ENCODE results near the gene E2F2.

GRCh38 chr1:23543707-23544443, 12.8 kb upstream of the E2F2 start:
- TF ChIP-seq REST (IDR thresholded peaks at IDR 0.05; ENCODE audit: low read depth) (no peak), POLR2AphosphoS5 (IDR thresholded peaks at IDR 0.05; ENCODE audit: low read depth, low read length) (no peak), CTCF (IDR thresholded peaks at IDR 0.05 in 2 of 3, conservative IDR thresholded peaks at IDR 0.05 in 1 of 3; ENCODE audit: borderline replicate concordance in 1 of 3, insufficient read depth in 1 of 3, low read depth in 2 of 3, low read length in 2 of 3) (no peak)

Data from HCT116 (cell line).